ENCODE data around the gene STK35. TPM values are rescaled to one million over a fixed set of nuclear protein-coding genes. Genes with fewer than 3 reads are reported as not detected.
"Not testable (repeated sequence)": the region's sequence is repeated elsewhere in the genome, so short reads cannot be mapped to it uniquely, and the experiment has no call there.

The STK35 gene
- total RNA-seq, 2 donors from 2014 or later, result 22.4 to 24.3 TPM

DNA sequence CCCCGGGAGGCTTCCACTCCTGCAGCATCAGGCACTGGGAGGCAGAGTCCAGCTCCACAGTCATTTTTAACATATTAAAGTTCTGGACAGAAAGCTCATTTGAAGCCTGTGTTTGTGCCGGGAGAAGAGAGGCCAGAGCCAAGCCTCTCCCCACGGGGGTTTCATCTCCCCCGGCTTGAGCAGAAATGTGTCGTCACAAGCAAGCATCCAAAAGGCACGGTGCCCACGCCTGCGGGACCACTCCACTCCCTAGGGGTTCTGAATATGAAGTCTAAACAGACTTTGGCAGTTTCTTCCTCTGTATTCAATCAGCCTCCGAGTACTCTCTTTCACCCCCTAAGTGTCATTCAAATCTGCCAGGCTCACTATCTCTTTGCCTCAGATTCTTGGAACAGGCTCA, 75.3 kb downstream of the STK35 start:
- Mint-ChIP-seq H3K4me1 (ENCODE audit: low read depth) (no peaks in the 10 kb centered on the region), H3K27ac (no peak overlapping the region), H3K36me3 (ENCODE audit: insufficient read depth in 2 of 2) (no peaks in the 10 kb centered on the region), H3K4me3 (no peak overlapping the region), H3K9me3 (no peaks in the 10 kb centered on the region), H3K27me3 (ENCODE audit: low read depth) (peaks cover 6% of the 10 kb centered on the region)
- DNase-seq (no peak), ATAC-seq (replicated peaks in 1 of 2) (no peak)

DNA sequence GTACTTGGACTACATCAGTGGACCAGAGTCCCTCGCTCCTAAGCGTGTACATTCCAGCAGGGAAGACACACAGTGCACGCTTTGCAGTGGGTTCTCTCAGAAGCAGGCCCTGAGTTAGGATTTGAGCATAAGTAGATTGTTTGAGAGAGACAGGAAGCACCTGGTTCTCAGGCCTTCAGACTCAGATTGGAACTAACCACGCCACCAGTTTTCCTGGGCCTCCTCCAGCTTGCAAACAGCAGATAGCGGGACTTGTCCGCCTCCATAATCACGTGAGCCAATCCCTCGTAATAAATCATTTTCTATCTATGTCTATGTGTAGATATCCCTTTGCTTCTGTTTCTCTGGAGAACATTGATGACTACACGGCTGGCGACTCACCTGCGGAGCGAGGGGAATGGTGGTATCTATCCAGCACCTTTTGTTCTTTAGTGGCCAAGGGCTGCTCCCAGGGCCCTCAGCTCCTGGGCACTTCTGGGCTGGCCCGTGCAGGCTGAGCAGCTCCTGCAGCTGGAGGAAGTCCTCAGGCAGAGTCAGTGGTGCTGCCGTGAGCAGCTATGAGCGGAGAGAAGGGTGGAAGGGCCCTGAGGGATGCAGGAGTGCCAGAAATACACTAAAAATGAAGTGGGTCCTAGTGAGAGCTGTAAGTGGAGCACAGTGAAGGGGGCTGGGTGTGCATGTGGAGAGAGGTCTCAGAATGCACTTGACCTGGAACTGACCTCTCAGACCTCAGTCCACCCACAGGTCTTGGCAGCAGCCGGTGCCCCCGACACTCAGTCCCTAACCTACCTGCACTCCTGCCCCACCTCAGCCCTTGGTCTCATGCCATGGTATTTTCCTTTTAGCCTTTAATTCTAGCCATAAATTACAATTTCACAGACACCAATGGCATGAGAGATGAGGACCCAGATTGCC, 76.9 kb downstream of the STK35 start:
- no peak overlapping the region for H3K4me3 Mint-ChIP-seq
- no peak overlapping the region for H3K27ac Mint-ChIP-seq
- no peaks in the 10 kb centered on the region for H3K9me3 Mint-ChIP-seq
- H3K4me1 Mint-ChIP-seq (ENCODE audit: low read depth), result no peaks in the 10 kb centered on the region
- DNase-seq (no peak), ATAC-seq (replicated peaks in 1 of 2) (no peak)
- no peaks in the 10 kb centered on the region for H3K36me3 Mint-ChIP-seq (ENCODE audit: insufficient read depth in 2 of 2)
- no peaks in the 10 kb centered on the region for H3K27me3 Mint-ChIP-seq (ENCODE audit: low read depth)

DNA sequence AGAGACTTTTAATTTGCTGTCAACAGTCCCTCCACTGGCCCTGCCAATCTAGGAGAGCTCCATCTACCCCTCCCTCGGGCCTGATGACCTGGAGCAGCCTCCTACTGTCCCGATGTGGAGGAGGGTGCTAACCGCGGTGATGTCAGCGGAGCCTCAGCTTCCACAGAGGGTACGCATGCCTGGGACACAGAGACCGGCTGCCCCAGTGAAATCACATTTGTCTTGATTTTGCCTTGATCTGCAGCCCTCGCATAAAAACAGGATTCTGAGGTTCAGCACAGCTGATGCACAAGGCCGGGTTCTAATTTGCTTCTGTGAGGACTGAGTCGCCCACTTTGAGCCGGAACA, 77.6 kb downstream of the STK35 start:
- no peaks in the 10 kb centered on the region for H3K36me3 Mint-ChIP-seq (ENCODE audit: insufficient read depth in 2 of 2)
- no peak for DNase-seq
- no peaks in the 10 kb centered on the region for H3K27me3 Mint-ChIP-seq (ENCODE audit: low read depth)
- H3K4me1 Mint-ChIP-seq (ENCODE audit: low read depth), result no peaks in the 10 kb centered on the region
- no peak overlapping the region for H3K4me3 Mint-ChIP-seq
- no peak for ATAC-seq (replicated peaks in 1 of 2)
- no peaks in the 10 kb centered on the region for H3K9me3 Mint-ChIP-seq
- H3K27ac Mint-ChIP-seq, result no peak overlapping the region

DNA sequence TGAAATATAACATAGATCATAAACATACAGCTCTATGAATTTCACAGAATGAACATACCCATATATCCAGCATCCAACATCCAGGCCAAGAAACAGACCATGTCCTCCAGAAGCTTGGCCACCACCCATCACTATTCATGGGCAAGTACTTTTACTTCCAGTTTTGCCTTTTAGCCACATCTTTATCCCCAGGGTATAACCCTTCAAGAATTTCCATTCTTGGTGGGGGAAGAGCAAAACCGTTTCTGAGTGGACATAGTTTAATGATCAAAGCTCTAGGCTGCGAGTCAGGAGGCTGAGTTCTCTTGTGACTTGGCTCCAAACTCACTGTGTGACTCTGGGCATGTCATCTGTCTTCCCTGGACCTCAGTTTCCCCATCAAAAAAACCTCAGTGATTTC, 78.3 kb downstream of the STK35 start:
- Mint-ChIP-seq H3K4me3 (no peak overlapping the region), H3K36me3 (ENCODE audit: insufficient read depth in 2 of 2) (no peaks in the 10 kb centered on the region), H3K9me3 (no peaks in the 10 kb centered on the region), H3K27ac (no peak overlapping the region), H3K27me3 (ENCODE audit: low read depth) (no peaks in the 10 kb centered on the region), H3K4me1 (ENCODE audit: low read depth) (no peaks in the 10 kb centered on the region)
- DNase-seq, result no peak
- ATAC-seq (replicated peaks in 1 of 2), result no peak

DNA sequence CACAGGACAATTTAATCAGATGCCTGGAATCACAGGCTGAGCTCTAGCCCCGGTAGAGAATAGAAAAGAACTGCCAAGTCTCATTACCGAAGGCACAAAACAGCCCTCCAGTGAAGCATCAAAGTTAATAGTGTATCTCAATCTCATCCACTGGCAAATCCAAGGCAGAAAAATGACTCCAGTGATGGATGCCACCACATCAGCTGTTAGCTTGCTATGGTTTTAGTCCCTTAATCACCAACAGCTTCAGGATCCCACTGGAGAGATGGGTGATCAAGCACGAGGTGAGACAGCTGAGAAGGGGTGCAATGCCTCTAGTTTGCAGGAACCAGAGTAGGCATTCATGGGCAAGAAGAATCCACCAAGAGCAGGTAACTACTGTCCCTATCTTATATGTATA, 81.8 kb downstream of the STK35 start:
- H3K4me1 Mint-ChIP-seq (ENCODE audit: low read depth), result no peaks in the 10 kb centered on the region
- no peak overlapping the region for H3K4me3 Mint-ChIP-seq

DNA sequence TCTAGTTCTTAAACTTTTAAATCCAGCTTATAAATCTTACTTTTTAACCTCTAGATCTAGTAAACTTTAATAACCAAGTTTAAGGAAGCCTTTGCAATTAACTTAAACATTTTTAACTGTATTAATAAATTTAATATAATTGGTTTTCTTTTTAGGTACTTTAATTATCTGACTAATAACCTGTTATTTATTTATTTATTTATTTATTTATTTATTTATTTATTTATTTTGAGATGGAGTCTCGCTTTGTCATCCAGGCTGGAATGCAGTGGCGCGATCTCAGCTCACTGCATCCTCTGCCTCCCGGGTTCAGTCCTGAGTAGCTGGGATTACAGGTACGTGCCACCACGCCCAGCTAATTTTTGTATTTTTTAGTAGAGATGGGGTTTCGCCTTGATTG, 83.3 kb downstream of the STK35 start:
- H3K27ac Mint-ChIP-seq; H3K9me3 Mint-ChIP-seq; H3K4me3 Mint-ChIP-seq; ATAC-seq (replicated peaks in 1 of 2); H3K36me3 Mint-ChIP-seq (ENCODE audit: insufficient read depth in 2 of 2); H3K4me1 Mint-ChIP-seq (ENCODE audit: low read depth); DNase-seq: not testable (repeated sequence)
- H3K27me3 Mint-ChIP-seq (ENCODE audit: low read depth), result peaks cover 11% of the 10 kb centered on the region

More for the DNA sequence above, 81.8 kb downstream of the STK35 start:
- no peaks in the 10 kb centered on the region for H3K36me3 Mint-ChIP-seq (ENCODE audit: insufficient read depth in 2 of 2)
- no peak overlapping the region for H3K27ac Mint-ChIP-seq
- DNase-seq (no peak), ATAC-seq (replicated peaks in 1 of 2) (no peak)
- peaks cover 0 to 2% of the 10 kb centered on the region in 2 donors for H3K9me3 Mint-ChIP-seq
- no peaks in the 10 kb centered on the region for H3K27me3 Mint-ChIP-seq (ENCODE audit: low read depth)

DNA sequence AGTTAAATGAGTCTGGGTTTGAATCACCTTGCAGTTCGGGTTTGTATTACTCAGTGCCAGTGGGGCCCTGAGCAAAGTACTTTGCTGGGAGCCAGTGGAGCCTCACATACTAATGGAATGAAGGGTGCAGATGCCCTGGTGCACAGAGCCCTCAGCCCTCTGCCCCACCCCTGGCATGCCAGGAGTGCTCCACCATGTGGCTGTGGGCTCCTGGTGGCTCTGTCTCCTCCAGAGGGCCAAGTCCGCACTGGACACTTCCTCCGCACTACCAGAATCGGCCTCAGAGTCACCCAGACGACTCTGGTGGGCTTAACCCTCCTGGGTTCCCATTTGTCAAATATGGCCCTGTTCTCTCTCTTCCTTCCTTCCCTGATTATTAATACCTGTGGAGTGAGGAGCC, 94.0 kb downstream of the STK35 start:
- Mint-ChIP-seq H3K4me3 (no peak overlapping the region), H3K36me3 (ENCODE audit: insufficient read depth in 2 of 2) (no peaks in the 10 kb centered on the region), H3K4me1 (ENCODE audit: low read depth) (no peaks in the 10 kb centered on the region), H3K27ac (no peak overlapping the region), H3K27me3 (ENCODE audit: low read depth) (peaks cover 6% of the 10 kb centered on the region), H3K9me3 (no peaks in the 10 kb centered on the region)
- DNase-seq (no peak), ATAC-seq (replicated peaks in 1 of 2) (no peak)

DNA sequence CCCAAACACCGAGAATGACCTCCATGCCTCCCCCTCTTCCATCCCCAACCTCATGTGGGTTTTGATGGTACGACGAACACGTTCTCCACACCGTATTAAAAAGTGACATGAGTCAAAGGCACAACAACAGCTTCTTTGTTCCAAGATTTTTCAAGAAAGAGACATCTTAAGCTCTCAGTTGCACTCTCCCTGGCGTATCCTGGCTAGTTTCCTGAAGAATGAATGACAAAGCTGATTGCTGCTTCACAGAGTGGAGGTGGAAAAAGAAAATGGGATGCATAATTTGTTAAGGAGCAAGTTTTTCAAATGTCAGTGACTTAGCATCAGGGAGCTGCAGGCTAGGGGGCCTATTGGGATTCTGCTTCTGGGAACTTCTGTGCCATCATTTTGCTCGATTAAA, 95.5 kb downstream of the STK35 start:
- H3K27me3 Mint-ChIP-seq (ENCODE audit: low read depth), result peaks cover 6% of the 10 kb centered on the region
- no peak overlapping the region for H3K27ac Mint-ChIP-seq
- H3K36me3 Mint-ChIP-seq (ENCODE audit: insufficient read depth in 2 of 2), result no peaks in the 10 kb centered on the region
- DNase-seq (no peak), ATAC-seq (replicated peaks in 1 of 2) (no peak)
- no peaks in the 10 kb centered on the region for H3K9me3 Mint-ChIP-seq
- H3K4me3 Mint-ChIP-seq, result no peak overlapping the region
- no peaks in the 10 kb centered on the region for H3K4me1 Mint-ChIP-seq (ENCODE audit: low read depth)

Other genes with a start within 250 kb of the STK35 start
- under 1 TPM; 0.05 to 0.22 TPM for gene SIRPA, start 206.4 kb upstream of the STK35 start, total RNA-seq
- not detected for gene PDYN, start 107.8 kb upstream of the STK35 start, total RNA-seq
- not detected for gene TGM3, start 194.2 kb downstream of the STK35 start, total RNA-seq